Stomach (tissue), 9 donors: ENCODE data around the gene ZNF541. TPM values are rescaled to one million over a fixed set of nuclear protein-coding genes. Genes with fewer than 3 reads are reported as not detected.

ENCODE experiments used
- DNase-seq, 2 donors: peaks; one replicate each; pipeline versions ENCODE4 v3.0.0 to v3.0.0-alpha.2; 2013 to 2019
- H3K27ac ChIP-seq, 5 donors: fragments of 200-600 bp in 4 of 5; sonication (generic) in 4 of 5; one replicate each; pipeline ENCODE4 v1.5.1; 2013 to 2019; ENCODE audit warnings: mild to moderate bottlenecking in 1 of 5, moderate library complexity in 1 of 5
- H3K27me3 ChIP-seq, 3 donors: fragments of 200-600 bp; sonication (generic); one replicate each; pipeline ENCODE4 v1.5.1; 2017 to 2019; ENCODE audit warnings: mixed run types in 1 of 3
- H3K36me3 ChIP-seq, 4 donors: fragments of 200-600 bp; sonication (generic); 1 replicate in 3 of 4; 2 replicates in 1 of 4; pipeline ENCODE4 v1.5.1; 2016 to 2019
- H3K4me1 ChIP-seq, 4 donors: fragments of 200-600 bp; sonication (generic); one replicate each; pipeline ENCODE4 v1.5.1; 2016 to 2019
- H3K4me3 ChIP-seq, 4 donors: fragments of 200-600 bp; sonication (generic) in 3 of 4; one replicate each; pipeline ENCODE4 v1.5.1; 2016 to 2019; ENCODE audit warnings: mild to moderate bottlenecking in 1 of 4
- H3K9me3 ChIP-seq, 4 donors: fragments of 200-600 bp; sonication (generic); one replicate each; pipeline ENCODE4 v1.5.1; 2016 to 2019
- EP300 ChIP-seq: sonication (generic); formaldehyde crosslinking; IDR thresholded peaks from one replicate; pipeline ENCODE4 v1.6.1; 2017; ENCODE audit warnings: antibody characterized with exemption
- POLR2A ChIP-seq, 4 donors: fragments of 450-650 bp; IDR thresholded peaks; one replicate each; pipeline ENCODE4 v1.6.1; 2016; ENCODE audit warnings: antibody characterized with exemption in 4 of 4, control low read depth in 2 of 4, mild to moderate bottlenecking in 1 of 4, moderate library complexity in 1 of 4
- POLR2AphosphoS5 ChIP-seq, 3 donors: sonication (generic); formaldehyde crosslinking; IDR thresholded peaks; one replicate each; pipeline ENCODE4 v1.6.1; 2016; ENCODE audit warnings: antibody characterized with exemption in 3 of 3
- WGBS, 5 donors: extraction: QIAGEN DNeasy Blood & Tissue Kit in 3 of 5; methylation state at CpG; one replicate each; pipeline versions ENCODE4 v1.1.5 to v1.1.7; 2013 to 2018; 5-methylcytosine and 5-hydroxymethylcytosine counted together
- intact Hi-C: fragments of 100-400 bp; cut with DNase I; formaldehyde crosslinking; loops from one replicate; pipeline ENCODE4 v1.15.1; 2023; ENCODE audit warnings: low total_unique reads
- polyA plus RNA-seq, 3 donors: library from polyadenylated mRNA; stranded (reverse); fragments of 200-250 nt; gene quantifications; one replicate each; pipeline ENCODE4 v1.2.3, GENCODE V29; 2013
- total RNA-seq, 5 donors: library from RNA; depleted of rRNA; stranded (reverse); fragments of >200 nt; gene quantifications; one replicate each; pipeline versions ENCODE4 v1.1.0 to v1.2.3, GENCODE V29; 2014 to 2016
- TF ChIP-seq, protein P1 (sequence below), 7 experiments: fragments of 450-650 bp in 4 of 7; fragments of 200-600 bp in 3 of 7; sonication (generic) in 3 of 7; IDR thresholded peaks; one replicate each; pipeline ENCODE4 v1.5.1; 2016 to 2019; ENCODE audit warnings: antibody characterized with exemption in 7 of 7, control low read depth in 2 of 7, mild to moderate bottlenecking in 1 of 7
- donor health status: healthy with polysubstance abuse.
- donor health status: Bipolar disorder and iron deficiency.
- donor health status: healthy.

Gene ZNF541
- total and polyA plus RNA-seq, 8 donors: 0.08 to 0.19 (median 0.18) TPM; not detected in 5

DNA sequence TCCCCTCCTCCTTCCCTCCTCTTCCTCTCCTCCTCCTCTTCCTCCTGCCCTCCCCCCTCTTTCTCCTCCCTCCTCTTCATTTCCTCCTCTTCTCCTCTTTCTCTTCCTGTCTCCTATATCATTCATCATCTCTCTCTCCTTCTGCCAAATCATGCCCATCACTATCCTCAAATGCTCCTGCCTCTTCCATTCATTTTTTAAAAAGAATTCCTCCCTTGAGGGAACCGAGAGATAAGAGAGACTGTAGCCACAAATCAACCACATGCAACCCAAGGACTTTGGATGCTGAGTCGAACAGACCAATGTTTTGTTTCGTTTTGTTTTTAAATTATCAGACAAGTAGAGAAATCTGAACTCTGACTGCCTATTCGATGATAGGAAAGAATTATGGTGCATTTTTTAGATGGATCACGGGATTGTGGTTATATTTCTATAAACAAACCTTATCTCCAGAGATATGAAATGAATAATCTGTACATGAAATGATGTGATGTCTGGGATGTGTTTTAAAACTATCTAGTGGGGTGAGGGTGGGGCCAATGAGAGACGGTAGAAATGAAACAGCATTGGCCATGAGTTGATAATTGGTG is 9.5 kb upstream of the ZNF541 start:
- Histone ChIP-seq H3K9me3 (peaks cover 6 to 12% (median 9%) of the 10 kb centered on the region in 4 donors), H3K27ac (no peak overlapping the region), H3K36me3 (no peaks in the 10 kb centered on the region), H3K4me3 (no peak overlapping the region), H3K4me1 (peaks cover 0 to 6% (median 0%) of the 10 kb centered on the region in 4 donors), H3K27me3 (no peaks in the 10 kb centered on the region)
- 24 to 31% (median 25%) methylated on average over 6 of the region's 6 CpGs for WGBS, 5 donors
- no peak for DNase-seq
- TF ChIP-seq EP300 (no peak), POLR2AphosphoS5 (IDR thresholded peaks at IDR 0.05) (no peak), POLR2A (IDR thresholded peaks at IDR 0.05) (no peak)
- TF ChIP-seq, protein P1, sequence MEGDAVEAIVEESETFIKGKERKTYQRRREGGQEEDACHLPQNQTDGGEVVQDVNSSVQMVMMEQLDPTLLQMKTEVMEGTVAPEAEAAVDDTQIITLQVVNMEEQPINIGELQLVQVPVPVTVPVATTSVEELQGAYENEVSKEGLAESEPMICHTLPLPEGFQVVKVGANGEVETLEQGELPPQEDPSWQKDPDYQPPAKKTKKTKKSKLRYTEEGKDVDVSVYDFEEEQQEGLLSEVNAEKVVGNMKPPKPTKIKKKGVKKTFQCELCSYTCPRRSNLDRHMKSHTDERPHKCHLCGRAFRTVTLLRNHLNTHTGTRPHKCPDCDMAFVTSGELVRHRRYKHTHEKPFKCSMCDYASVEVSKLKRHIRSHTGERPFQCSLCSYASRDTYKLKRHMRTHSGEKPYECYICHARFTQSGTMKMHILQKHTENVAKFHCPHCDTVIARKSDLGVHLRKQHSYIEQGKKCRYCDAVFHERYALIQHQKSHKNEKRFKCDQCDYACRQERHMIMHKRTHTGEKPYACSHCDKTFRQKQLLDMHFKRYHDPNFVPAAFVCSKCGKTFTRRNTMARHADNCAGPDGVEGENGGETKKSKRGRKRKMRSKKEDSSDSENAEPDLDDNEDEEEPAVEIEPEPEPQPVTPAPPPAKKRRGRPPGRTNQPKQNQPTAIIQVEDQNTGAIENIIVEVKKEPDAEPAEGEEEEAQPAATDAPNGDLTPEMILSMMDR (IDR thresholded peaks at IDR 0.05): no peak
- intact Hi-C loops: no loop called here

DNA sequence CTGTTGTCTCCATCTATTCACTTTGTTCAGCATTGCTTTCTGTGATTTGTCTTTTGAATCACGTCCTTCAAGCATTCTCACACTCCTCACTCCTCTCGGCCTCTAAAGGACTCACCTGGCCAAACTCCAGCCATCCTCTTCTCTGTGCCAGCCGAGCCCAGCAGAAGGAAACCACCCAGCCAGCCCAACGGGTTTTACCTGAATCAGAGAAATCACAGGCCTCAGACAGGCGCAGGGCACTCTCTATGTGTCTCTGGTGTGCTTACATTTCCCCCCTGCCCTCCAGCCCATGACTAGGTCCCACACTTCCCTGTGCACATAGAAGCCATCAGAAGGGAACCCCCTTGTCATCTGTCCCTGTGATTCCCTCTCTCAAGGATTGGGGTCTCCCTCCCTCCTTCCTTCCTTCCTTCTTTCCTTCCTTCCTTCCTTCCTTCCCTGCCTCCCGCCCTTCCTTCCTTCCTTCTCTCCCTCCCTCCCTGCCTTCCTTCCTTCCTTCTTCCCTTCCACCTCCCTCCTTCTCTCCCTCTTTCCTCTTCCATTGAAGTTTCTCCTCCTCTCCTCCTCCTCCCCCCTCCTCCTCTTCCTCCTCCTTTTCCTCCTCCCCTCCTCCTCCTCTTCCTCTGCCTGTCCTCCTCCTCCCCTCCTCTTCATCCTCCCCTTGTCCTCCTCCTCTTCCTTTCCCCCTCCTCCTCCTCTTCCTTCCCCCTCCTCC is 8.8 kb upstream of the ZNF541 start:
- whole genome bisulfite sequencing, 5 donors: 29 to 51% (median 39%) methylated on average over 6 of the region's 6 CpGs
- DNase-seq: peak; percentile 66 to 69
- no peak for TF ChIP-seq POLR2A (IDR thresholded peaks at IDR 0.05)
- TF ChIP-seq, protein P1 (IDR thresholded peaks at IDR 0.05): no peak
- no peak for TF ChIP-seq EP300
- no peak for TF ChIP-seq POLR2AphosphoS5 (IDR thresholded peaks at IDR 0.05)
- Histone ChIP-seq H3K27ac (no peak overlapping the region), H3K27me3 (no peaks in the 10 kb centered on the region), H3K4me3 (no peak overlapping the region), H3K36me3 (no peaks in the 10 kb centered on the region), H3K4me1 (peaks cover 0 to 6% (median 0%) of the 10 kb centered on the region in 4 donors), H3K9me3 (peaks cover 6 to 11% (median 9%) of the 10 kb centered on the region in 4 donors)
- intact Hi-C loops: no loop called here

DNA sequence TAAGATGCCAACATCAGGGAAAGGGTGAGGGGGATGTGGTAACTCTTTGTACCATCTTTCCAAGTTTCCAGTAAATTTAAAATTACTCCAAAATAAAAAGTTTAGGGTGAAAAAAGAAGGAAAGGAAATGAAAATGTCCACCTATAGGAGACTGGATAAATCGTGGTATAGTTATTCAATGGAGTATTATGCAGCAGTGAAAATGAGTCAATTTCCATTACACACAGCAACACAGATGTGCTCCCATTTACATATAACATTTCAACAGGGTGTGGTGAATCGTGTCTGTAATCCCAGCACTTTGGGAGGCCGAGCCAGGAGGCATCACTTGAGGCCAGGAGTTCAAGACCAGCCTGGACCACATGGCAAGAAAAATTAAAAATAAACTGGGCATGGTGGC is 7.4 kb upstream of the ZNF541 start:
- DNase-seq: no peak
- TF ChIP-seq, protein P1 (IDR thresholded peaks at IDR 0.05): no peak
- TF ChIP-seq EP300: no peak
- no peak for TF ChIP-seq POLR2AphosphoS5 (IDR thresholded peaks at IDR 0.05)
- no peak for TF ChIP-seq POLR2A (IDR thresholded peaks at IDR 0.05)
- Histone ChIP-seq H3K27me3 (no peaks in the 10 kb centered on the region), H3K4me3 (no peak overlapping the region), H3K27ac (no peak overlapping the region), H3K36me3 (no peaks in the 10 kb centered on the region), H3K9me3 (no peaks in the 10 kb centered on the region), H3K4me1 (peaks cover 0 to 6% (median 0%) of the 10 kb centered on the region in 4 donors)
- 76 to 89% (median 86%) methylated on average over 3 of the region's 3 CpGs for WGBS, 5 donors
- intact Hi-C loops: no loop called here

DNA sequence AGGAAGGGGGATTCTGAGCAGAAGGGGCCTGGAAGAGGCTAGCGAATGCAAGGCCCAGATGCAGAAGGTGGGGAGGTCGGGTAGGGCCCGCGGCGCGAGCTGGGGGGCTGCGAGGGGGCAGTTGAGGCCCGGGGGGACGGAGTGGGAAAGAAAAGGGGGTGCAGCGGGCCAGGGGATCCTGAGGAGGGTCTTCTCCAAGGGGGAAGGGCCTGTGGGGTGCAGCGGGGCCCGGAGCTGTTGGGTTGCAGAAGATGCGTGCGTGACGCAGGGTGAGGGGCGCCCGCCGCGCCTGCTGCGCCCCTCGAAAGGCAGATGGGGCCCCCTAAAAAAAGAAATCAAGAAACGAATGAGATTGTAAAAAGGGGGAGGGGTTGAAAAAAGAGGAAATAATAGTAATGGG is 313 bp downstream of the ZNF541 start:
- WGBS, 5 donors: 70 to 76% (median 72%) methylated on average over 13 to 22 of the region's 22 CpGs
- peak overlapping the region in 1 of 5 donors; percentile 3 for H3K27ac ChIP-seq
- DNase-seq: no peak
- intact Hi-C loops: no loop called here
- TF ChIP-seq, protein P1 (IDR thresholded peaks at IDR 0.05): no peak
- TF ChIP-seq POLR2AphosphoS5 (IDR thresholded peaks at IDR 0.05): no peak
- no peak for TF ChIP-seq POLR2A (IDR thresholded peaks at IDR 0.05)
- no peak for TF ChIP-seq EP300
- H3K4me3 ChIP-seq: peak overlapping the region; percentile 37 to 45 (median 42)
- peaks cover 0 to 18% (median 7%) of the 10 kb centered on the region in 3 donors for H3K27me3 ChIP-seq
- H3K9me3 ChIP-seq: no peaks in the 10 kb centered on the region
- H3K4me1 ChIP-seq: peaks cover 5 to 12% (median 9%) of the 10 kb centered on the region in 4 donors
- H3K36me3 ChIP-seq: no peaks in the 10 kb centered on the region
